Colon (tissue), 2 donors: ENCODE measurements around the gene MCRS1.

Experiments used
- FAIRE-seq: peaks from 2 replicates; lab custom pipeline; 2012; peaks lifted over from hg19 to GRCh38; lab: Jason Lieb, UNC
- donor health status: control.
- donor health status: control.

Gene MCRS1

GRCh38 chr12:49582850-49583249, 14.9 kb upstream of the MCRS1 start:
- FAIRE-seq, result no peak

- no peak for FAIRE-seq
Measured at GRCh38 chr12:49582201-49582600, 14.3 kb upstream of the MCRS1 start.

- no peak for FAIRE-seq
Measured at GRCh38 chr12:49580572-49581535, 12.9 kb upstream of the MCRS1 start.

- FAIRE-seq, result no peak
Measured at GRCh38 chr12:49578471-49579112, 10.7 kb upstream of the MCRS1 start.

- FAIRE-seq, result no peak
Measured at GRCh38 chr12:49577589-49578315, 9.8 kb upstream of the MCRS1 start.

GRCh38 chr12:49568442-49569162, 660 bp upstream of the MCRS1 start:
- FAIRE-seq, result no peak

- FAIRE-seq, result no peak
Measured at GRCh38 chr12:49567302-49567610, 686 bp downstream of the MCRS1 start.

GRCh38 chr12:49566361-49566760, 1.6 kb downstream of the MCRS1 start:
- no peak for FAIRE-seq

- no peak for FAIRE-seq
Measured at GRCh38 chr12:49565406-49566265, 2.3 kb downstream of the MCRS1 start.

GRCh38 chr12:49564686-49565405, 3.1 kb downstream of the MCRS1 start:
- FAIRE-seq, result no peak

GRCh38 chr12:49563951-49564685, 3.8 kb downstream of the MCRS1 start:
- no peak for FAIRE-seq

GRCh38 chr12:49562831-49563230, 5.1 kb downstream of the MCRS1 start:
- no peak for FAIRE-seq

- no peak for FAIRE-seq
Measured at GRCh38 chr12:49562233-49562632, 5.7 kb downstream of the MCRS1 start.

GRCh38 chr12:49560695-49561094, 7.2 kb downstream of the MCRS1 start:
- no peak for FAIRE-seq

GRCh38 chr12:49559011-49559675, 8.8 kb downstream of the MCRS1 start:
- no peak for FAIRE-seq

GRCh38 chr12:49558526-49558925, 9.4 kb downstream of the MCRS1 start:
- no peak for FAIRE-seq

GRCh38 chr12:49557917-49558215, 10.1 kb downstream of the MCRS1 start:
- no peak for FAIRE-seq

GRCh38 chr12:49557187-49557916, 10.6 kb downstream of the MCRS1 start:
- no peak for FAIRE-seq
